ENCODE data around the gene NFE2L1. TPM values are rescaled to one million over a fixed set of nuclear protein-coding genes. Genes with fewer than 3 reads are reported as not detected.

NFE2L1 gene
- total and polyA plus RNA-seq, 2 of the 8 experiments (the other 6 are each of a cell fraction or from before 2014, with no cell fraction given), result 140 to 143 TPM

DNA sequence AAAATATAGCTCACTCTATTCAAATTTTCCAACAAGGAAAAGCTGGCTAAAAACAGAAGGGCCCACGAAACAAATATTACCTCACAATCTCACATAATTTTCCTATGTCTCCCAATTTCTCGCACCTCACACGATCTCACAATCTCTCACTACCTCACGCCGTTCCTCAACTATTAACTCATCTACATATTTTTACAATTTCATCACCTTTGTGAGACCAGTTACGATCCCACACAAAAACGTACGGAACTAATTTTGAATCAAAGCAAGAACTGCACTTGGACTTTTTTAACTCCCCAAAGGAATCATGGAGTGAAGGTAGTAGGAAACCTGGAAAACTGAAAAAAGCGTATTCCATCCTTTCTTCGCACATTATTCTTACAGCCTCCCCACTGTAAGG lies 52.0 kb downstream of the NFE2L1 start (continued):
- TF ChIP-seq POU5F1 (IDR thresholded peaks at IDR 0.05; ENCODE audit: low read depth, low read length), result no peak

All from H1 (cell line).